D721Med (cell line): ENCODE measurements around the gene ACACA.

Source experiments
- DNase-seq: peaks from one replicate; pipeline ENCODE4 v3.0.0; 2011; ENCODE audit warnings: low spot score; ENCODE audit not compliant: insufficient read length
- FAIRE-seq: peaks from 2 replicates; lab custom pipeline; 2011; peaks lifted over from hg19 to GRCh38; lab: Jason Lieb, UNC
- TF ChIP-seq, protein P1 (sequence below): IDR thresholded peaks from 2 replicates; pipeline ENCODE4 v1.5.1; 2012; ENCODE audit warnings: mild to moderate bottlenecking, control low read depth; ENCODE audit not compliant: insufficient read depth; ENCODE audit errors: missing control alignments

ACACA gene

DNA sequence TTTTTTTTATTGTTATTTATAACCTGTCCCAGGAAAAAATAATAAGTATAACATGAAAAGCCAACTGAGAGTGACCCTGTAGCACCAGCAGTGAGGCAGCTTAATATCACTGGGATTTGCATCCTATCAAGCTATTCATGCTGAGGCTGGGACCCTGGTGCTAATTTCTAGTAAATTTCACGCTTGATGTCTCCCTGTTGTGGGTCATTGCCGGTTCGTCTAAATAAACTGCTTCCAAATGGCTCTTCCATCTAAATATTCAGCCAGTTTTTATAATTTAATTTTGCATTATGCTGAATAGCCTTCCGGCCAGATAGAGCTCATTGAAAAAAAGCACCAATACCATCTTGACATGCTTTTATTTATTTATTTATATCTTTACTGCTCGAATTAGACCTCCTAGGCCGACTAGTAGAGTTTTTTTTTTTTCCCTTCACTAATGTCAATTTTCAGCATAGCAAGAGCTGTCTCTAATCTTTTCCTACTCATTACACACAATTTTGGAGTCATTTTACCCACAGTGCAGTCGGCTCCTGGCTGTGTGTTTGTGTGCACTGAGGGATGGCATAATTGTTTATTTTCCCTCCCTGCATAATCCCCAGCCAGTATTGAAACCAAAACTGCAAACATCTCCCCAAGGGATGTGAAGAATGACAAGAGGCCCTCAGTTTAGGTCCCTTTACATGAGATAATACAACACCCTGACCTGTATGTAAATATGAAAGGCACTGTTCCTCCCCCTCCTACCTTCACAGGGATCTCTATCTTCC is 289.1 kb downstream of the ACACA start:
- DNase-seq (no peak), FAIRE-seq (no peak)
- TF ChIP-seq, protein P1, sequence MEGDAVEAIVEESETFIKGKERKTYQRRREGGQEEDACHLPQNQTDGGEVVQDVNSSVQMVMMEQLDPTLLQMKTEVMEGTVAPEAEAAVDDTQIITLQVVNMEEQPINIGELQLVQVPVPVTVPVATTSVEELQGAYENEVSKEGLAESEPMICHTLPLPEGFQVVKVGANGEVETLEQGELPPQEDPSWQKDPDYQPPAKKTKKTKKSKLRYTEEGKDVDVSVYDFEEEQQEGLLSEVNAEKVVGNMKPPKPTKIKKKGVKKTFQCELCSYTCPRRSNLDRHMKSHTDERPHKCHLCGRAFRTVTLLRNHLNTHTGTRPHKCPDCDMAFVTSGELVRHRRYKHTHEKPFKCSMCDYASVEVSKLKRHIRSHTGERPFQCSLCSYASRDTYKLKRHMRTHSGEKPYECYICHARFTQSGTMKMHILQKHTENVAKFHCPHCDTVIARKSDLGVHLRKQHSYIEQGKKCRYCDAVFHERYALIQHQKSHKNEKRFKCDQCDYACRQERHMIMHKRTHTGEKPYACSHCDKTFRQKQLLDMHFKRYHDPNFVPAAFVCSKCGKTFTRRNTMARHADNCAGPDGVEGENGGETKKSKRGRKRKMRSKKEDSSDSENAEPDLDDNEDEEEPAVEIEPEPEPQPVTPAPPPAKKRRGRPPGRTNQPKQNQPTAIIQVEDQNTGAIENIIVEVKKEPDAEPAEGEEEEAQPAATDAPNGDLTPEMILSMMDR, result no peak

DNA sequence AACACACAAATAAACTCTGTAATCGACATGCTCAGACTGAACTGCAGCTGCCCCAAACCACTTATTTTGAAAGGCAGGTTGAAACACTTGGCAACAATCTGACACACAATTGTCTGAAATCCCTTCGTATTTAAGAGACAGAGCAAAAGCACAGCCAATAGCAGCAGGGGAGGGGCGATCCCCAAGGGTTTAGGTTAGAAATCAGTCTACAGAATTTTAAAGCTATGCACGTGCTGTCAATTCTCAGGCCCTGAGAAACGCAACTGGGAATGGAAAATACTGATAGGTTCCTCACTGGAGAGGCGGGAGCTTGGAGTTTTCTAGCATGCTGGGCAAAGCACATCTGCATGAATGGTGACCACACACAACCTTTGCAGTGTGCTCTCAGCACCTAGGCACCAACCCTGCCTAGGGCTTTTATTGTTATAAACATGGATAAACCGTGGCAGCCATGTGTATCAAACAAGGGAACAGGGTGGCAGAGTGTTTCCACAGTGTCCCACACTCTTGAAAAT is 289.9 kb downstream of the ACACA start:
- DNase-seq (no peak), FAIRE-seq (no peak)
- TF ChIP-seq, protein P1, result no peak

DNA sequence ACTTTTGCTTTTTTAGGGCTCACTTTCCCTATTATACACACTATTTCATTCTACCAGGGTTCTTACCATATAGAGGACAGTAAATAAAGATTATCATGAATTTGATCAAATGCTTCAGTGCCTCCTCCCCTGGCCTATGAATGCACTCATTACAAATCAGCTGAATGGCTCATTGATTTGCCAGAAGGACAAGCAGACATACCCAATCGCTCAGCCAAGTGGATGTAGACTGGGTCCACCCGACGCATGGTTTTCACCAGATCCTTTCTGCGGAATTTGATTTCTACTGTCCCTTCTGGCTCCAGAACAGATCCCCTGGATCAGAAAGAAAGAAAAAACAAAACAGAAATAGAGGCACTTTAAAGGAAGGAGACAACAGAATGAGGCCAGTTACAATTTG is 295.3 kb downstream of the ACACA start:
- DNase-seq (no peak), FAIRE-seq (no peak)
- TF ChIP-seq, protein P1, result no peak

DNA sequence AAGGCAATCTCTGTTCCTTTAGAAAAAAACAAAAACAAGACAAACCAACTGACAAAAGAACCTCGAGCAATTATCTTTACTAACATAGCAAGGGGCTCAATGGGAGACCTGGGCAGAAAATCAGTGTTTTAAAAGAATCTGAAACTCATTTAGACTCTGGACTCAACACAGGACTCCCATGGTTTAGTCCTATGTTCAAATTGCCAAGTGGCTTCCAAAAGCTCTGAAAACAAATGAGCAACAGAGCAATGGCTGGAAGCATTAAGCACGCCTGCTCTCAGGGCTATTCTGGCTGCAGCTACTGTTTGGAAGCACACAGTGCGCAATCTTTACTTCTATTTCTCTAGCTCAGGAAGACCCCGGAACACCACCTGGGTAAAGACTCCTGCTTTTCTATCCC is 295.9 kb downstream of the ACACA start:
- TF ChIP-seq, protein P1, result no peak
- DNase-seq (no peak), FAIRE-seq (no peak)

DNA sequence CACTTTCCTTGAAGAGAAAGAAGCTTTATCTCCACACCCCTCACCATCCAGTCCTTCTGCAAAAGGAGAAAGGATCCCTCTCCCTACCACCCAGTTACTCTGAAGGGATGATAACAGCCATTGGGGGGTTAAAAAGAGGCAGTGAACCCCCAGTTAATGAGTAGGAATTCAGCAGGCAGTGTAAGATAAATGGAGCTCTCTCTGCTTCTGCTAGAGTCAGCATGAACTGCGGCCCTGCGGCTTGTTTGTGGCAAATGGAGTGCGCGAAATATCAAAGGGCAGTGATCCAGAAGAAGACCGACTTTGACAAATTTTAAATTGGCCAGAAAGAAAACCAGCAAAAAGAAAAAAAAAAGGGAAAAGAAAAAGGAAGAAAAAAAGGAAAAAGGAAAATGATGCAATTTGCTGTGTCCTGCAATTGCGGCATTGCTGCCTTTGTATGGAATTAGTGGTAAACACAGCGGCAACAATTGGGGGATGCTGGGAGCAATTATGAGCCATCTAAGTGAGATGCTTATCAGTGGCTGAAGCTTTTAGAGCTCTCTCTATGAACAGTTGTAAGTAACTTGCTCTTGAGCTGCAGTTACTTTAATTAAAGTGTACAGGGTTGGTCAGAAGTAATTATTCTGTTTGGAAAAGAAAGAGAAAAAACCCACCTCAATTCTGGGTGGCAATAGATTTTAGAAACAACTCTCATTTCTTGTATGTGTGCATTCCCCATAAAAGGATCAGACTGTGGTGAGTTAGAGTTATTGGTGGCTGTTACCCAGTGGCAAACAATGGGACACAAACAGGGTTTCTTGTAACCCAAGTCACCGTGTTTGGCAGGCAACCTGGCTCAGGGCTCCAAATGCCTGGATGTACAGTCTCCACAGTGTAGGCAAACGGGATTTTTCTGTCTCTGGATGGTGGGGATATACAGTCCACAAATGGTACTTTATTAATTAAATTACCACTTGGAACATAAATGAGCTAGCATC is 296.6 kb downstream of the ACACA start:
- TF ChIP-seq, protein P1, result no peak
- DNase-seq, result no peak
- no peak for FAIRE-seq

DNA sequence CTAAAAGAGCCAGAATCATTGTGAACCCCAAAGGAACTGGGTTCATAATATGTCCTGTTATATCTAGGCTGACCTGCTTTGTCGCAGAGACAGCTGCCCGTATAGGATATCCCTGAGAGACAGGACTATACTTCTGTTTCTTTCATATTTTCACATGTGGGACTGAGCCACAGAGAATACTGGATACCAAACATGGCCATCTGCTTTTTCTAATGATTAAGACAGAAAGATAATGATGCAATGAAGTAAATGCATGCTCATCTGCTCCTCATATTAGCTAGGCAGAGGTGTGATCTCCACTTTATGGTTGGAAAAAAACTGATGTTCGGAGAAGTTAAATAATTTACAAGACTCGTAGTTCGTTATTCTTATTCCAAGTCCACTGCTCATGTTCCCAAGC is 297.5 kb downstream of the ACACA start:
- FAIRE-seq, result no peak
- no peak for DNase-seq
- TF ChIP-seq, protein P1, result no peak
